Stimulated activated CD4-positive, alpha-beta T cell treated with anti-CD3 and anti-CD28 coated beads, TNF-alpha, amount 100 ng/mL, for 24 hours (primary cell): ENCODE data around the gene CCDC40.

Experiments
- DNase-seq, 3 experiments: peaks; one replicate each; pipeline ENCODE4 v3.0.0-alpha.2; 2020; ENCODE audit warnings: low read depth in 3 of 3

Gene CCDC40

GRCh38 chr17:80000136-80000535 lies 36.3 kb upstream of the CCDC40 start:
- DNase-seq, result no peak

DNA sequence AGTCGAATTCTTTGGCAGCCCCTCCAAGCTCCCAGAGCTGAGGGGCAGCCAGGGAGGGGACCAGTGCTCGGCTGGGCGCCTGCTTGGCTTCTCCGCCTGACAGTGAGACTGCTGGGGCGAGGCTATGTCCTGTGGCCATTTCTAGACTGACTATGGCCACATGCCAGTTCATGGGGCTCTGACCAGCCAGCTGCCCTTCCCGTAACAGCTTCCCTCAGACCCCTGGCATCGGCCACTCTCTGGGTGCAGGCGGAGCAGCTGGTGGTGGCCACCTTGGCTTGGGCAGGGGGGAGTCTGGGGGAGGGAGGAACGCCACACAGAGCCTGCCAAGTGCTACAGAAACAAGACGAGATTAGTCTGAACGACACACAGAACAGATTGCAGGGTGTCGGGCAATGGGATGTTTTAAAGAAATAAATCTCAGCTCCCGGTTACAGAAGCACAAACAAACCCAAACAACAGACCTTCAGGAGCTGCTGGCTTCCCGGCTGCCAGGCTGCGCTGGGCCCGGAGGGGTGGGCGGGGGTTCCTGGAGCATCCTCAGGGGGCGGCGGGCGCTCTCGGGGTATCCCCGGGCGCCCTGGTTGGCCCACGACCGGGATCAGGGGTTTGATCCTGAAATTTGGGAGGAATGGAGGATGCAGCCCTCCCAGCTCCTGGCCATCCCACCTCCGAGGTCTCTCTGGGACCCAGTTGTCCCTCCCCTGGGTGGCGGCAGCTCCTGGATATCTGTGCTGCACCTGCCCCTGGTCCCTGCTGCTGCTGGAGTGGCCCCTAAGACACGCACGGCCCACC lies 35.3 kb upstream of the CCDC40 start:
- DNase-seq, result no peak

DNA sequence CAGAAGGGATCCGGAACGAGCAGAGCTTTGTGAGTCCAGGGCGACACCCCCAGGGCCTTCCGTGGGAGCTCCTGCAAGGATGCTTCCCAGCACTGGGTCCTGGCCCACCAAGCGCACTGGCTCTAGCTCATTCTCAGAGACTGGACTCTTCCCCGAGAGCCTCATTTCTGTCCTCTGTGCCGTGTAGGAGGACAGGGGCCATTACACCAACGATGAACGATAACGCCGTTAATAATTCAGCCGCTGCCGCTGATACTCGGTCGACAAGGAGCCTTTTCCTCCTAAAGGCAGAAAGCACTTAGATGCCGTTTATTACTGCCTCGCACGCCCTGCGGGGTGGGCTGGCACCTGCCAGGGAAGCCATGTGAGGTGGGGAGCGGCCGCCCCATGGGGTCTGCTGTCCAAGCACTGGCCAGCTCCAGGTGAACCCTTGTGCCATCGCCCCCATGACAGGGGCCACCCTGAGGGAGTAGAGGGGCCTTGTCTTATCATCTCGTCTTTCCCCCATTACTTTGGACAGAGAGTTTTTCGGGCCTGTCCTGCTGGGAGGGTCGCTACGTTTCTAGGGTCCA lies 34.3 kb upstream of the CCDC40 start:
- DNase-seq, result no peak

GRCh38 chr17:80002690-80003490 lies 33.6 kb upstream of the CCDC40 start:
- no peak for DNase-seq

GRCh38 chr17:80003969-80004368 lies 32.5 kb upstream of the CCDC40 start:
- no peak for DNase-seq

DNA sequence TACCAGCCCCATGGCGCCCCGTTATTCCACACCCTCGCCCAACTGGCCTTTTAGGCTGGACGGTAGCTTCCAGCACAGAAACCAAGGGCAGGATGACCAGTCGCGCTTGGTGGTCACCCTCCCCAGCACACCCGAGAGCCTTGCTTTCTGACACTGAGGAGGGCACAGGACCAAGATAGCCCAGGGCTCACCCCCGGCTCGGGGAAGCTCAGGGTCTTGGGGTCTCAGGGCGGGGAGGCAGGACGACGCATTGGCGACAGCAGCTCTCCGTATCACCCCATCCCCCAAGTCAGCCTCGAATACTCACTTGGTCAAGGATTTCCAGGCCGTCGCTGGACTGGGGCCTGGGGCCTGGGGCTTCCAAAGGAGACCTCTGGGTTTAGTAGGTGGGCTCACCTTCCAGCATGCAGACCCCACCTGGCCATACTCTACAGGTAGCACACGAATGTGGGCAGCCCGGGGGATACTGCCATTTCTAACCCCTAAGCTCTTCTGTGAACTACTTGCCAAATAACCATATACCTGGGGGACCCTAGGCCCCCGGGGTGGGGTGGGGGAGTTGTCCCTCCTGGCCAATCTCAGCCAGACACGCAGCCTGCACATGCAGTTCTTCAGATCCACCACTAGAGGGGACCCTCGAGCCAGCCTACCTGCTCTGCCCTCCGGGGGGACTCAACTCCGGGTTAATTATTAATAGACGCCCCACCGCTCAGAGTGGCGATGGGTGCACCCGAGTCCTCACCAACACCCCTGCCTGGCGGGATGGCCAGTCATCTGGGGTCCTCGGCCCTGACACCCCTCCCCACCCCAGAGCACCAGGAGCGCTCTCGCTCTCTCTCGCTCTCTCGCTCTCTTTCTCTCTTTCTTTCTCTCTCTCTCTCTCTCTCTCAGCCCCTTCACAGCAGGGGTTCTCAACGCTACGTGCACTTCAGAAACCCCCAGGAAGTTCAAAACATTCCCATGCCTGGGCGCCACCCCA lies 30.8 kb upstream of the CCDC40 start:
- peak; percentile 32 to 44 (median 43) for DNase-seq

DNA sequence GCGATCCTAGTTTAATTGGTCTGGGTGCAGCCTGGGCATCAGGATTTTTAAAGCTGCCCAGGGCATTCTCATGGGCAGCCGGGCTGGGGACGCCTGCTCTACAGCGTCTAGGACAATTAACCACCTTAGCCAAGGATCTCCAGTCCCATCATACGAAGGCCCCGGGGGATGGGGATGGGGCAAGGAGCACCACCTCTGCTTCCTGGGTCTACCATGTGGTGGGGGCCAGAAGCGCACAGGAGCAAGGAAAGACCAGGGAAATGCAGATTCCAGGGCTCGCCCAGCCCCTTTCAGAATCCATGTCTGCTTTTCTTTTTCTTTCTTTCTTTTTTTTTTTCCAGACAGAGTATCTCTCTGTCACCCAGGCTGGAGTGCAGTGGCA lies 30.1 kb upstream of the CCDC40 start:
- no peak for DNase-seq

- DNase-seq, result no peak
These were observed 29.4 kb upstream of the CCDC40 start for GRCh38 chr17:80006811-80007752.

DNA sequence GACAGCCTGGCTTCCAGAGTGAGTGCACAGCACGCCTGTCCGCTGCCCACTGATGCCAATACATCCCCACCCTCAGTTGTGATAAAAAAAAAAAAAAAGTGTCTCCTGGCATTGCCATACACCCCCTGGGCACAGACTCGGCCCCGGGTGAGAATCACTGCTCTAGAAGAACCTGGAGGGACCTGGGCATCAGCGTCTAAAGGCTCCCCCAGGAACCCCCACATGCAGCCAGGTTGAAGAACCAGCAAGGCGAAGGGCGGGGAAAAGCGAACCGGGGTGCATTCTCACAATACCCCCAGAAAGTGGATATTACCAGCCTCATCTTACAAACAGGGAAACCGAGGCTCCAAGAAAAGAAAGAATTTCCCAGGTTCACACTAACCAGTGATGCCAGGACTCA lies 28.5 kb upstream of the CCDC40 start:
- no peak for DNase-seq

- peak; percentile 66 to 81 (median 68) for DNase-seq
These were observed 28.0 kb upstream of the CCDC40 start for GRCh38 chr17:80008383-80008840.

- no peak for DNase-seq
These were observed 27.6 kb upstream of the CCDC40 start for GRCh38 chr17:80008848-80009247.

DNA sequence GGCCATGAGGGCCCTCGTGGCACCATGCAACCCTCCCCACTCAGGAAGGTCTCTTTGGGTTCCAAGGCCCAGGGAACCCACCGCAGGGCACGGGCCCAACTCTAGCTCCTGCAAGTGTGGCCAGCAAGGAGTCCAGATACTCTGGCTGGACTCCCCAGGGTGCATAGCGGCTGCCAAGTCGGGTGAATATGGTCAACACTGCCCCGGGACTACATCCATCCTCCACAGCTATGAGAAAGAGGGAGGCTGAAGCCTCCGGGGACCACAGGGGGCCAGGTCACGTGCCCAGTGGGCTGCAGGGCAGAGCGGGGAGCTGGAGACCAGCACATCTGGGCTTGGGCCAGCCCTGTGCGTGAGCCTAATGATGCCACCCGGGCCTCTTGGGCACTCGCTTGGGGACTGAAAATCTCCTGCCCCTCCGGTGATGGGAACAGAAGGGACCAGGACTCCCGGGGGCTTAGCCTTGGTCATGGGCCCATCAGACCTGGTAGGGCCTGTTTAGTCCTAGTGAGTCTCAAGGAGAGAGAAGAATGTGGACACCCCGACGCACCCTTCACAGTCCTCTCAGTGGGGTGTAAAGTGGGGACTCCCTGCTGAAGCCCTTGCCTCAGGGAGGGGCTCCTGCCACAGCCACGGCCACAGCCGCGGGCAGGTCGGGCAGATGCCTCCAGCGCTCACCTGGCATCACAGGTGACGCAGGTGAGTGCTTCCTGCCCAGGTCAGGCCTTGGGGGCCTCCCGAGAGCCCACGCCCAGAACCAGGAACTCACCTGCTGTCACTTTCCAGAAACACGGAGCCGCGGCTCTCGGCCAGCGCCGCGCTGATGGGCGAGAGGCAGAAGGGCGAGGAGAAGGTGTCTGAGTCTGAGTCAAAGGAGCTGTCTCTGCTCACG lies 26.8 kb upstream of the CCDC40 start:
- no peak for DNase-seq

DNA sequence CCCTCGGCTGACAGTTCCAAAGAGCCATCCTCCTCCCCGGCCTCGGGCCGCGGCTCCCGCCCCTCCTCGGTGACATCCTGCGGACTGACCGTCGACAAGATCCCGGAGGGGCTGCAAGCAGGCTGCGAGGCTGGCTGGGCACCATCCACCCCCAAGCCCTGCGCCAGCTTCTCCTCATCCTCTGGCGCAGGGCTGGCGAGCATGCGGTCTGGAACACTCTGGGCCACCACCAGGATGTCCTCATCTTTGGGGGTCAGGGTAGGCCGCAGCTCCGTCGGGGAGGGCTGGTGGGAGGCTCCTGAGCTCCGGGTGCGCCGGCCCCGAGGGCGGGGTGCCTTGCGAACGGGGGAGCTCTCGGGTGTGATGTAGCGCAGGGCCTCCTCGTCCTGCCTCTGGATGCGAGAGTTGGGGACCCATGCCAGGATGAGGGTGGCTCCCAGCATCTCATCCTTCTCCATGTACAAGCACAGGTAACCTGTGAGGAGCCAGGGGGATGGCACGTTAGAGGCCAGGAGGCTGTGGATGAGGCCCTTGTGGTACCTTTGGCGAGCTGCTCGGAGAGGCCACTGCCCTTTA lies 26.1 kb upstream of the CCDC40 start:
- no peak for DNase-seq

DNA sequence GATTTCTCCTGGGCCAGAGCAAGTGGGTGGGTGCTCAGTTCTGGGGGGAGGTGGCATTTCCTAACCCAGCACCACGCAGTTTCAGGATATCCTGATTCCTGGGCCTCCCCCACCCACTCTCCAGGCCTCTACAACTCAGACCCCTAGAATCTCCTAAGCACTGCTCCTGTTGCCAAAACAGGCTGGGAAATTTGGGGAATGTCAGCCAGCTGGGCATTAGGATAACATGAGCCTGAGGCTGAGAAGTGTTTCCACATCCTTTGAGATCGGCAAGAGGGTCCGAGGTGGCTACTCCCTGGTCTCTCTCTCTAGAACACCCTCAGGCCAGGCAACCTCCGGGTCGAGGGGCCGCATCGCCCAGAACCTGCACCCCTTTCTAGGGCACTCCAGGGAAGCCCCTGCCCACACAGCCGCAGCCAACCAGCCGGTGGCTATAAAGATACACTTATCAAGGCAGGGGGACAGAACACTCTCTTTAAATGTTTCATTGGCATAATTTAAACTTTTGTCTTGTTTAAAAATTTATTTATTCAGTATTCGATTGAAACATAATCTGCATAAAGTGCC lies 24.4 kb upstream of the CCDC40 start:
- no peak for DNase-seq

GRCh38 chr17:80012765-80013741 lies 23.4 kb upstream of the CCDC40 start:
- DNase-seq, result no peak

DNA sequence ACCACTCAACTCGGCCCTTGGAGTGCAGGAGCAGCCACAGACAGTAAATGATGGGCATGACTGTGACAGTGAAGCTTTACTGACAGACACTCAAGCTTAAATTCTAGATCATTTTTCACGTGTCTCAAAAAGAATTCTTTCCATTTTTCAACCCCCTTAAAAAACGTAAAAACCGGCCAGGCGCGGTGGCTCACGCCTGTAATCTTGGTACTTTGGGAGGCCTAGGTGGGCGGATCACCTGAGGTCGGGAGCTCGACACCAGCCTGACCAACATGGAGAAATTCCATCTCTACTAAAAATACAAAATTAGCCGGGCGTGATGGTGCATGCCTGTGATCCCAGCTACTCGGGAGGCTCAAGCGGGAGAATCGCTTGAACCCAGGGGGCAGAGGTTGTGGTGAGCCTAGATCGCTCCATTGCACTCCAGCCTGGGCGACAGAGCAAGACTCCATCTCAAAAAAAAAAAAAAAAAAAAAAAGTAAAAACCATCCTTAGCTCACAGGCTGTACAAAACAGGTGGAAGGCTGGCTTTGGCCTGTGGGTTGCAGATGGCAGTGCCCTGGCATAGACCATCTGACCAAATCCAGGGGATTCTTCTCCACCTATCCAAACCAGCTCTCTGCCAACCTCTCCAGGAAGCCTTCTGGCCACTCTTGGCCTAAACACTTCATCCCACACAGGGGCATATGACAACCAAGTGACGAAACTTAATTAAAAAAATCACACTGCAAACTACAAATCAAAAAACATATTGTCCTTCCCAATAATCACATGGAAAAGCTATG lies 19.0 kb upstream of the CCDC40 start:
- no peak for DNase-seq
